ENCODE data around the gene SYMPK. TPM values are rescaled to one million over a fixed set of nuclear protein-coding genes. Genes with fewer than 3 reads are reported as not detected.

The SYMPK gene
- total RNA-seq, result 10 to 100 TPM; 31.0 to 89.0 (median 57.4) TPM

DNA sequence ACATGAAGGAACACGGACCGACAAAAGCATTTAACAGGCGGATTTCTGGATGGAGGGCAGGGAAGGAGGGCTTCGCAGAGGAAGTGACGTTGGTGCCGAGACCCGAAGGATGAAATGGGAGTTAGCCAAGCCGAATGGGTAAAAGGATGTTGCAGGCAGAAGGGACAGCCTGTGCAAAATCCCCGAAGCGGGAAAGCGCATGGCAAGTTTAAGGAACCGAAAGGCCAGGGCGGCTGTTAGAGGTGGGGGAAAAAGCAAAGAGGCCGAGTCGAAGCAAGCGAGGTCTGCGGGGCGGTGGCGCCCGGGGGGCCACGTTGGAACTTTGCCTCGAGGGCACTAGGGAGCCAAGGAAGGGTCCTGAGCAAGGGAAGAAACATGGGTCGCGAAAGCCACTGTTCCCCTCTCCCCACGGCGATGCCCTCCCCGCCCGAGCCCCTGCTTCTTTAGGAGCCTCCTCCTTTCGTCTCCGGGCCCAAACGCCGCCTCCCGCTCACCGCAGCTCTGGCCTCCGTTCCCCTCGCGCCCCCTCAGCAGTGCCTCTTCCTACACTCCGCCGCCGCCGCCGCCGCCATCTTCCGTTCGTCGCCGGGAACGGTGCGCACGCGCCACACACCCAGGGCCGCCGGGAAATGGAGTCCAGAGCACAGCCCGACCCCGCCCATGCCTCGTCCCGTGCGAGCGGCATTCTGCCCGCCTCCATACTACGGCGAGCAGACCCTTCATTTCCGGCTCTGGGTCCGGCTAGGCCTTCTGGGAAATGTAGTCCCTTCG lies at the start of gene SYMPK:
SYMPK (minus strand) TSS at position 584 of the 771 bp plus-strand sequence. CDS start 8,652 bp downstream, outside the sequence.
- TF ChIP-seq, protein P1, sequence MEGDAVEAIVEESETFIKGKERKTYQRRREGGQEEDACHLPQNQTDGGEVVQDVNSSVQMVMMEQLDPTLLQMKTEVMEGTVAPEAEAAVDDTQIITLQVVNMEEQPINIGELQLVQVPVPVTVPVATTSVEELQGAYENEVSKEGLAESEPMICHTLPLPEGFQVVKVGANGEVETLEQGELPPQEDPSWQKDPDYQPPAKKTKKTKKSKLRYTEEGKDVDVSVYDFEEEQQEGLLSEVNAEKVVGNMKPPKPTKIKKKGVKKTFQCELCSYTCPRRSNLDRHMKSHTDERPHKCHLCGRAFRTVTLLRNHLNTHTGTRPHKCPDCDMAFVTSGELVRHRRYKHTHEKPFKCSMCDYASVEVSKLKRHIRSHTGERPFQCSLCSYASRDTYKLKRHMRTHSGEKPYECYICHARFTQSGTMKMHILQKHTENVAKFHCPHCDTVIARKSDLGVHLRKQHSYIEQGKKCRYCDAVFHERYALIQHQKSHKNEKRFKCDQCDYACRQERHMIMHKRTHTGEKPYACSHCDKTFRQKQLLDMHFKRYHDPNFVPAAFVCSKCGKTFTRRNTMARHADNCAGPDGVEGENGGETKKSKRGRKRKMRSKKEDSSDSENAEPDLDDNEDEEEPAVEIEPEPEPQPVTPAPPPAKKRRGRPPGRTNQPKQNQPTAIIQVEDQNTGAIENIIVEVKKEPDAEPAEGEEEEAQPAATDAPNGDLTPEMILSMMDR (IDR thresholded peaks at IDR 0.05), result peak in 1 of 5 experiments; percentile 29
- peak; percentile 37 to 83 for TF ChIP-seq POLR2A (IDR thresholded peaks at IDR 0.05)
- TF ChIP-seq EP300 (IDR thresholded peaks at IDR 0.05), result peak; percentile 90 to 98
- H3K27me3 ChIP-seq, result peaks cover 2 to 31% of the 10 kb centered on the region in 2 donors
- WGBS, 2 donors, result 0 to 1% methylated on average over 58 to 60 of the region's 65 CpGs
- peak within 1 kb of the TSS; percentile 75 to 97 (median 94) for H3K4me3 ChIP-seq
- H3K36me3 ChIP-seq, result peaks cover 0 to 30% (median 12%) of the 10 kb centered on the region in 3 donors
- peak; percentile 96 to 98 for DNase-seq (ENCODE audit: low spot score in 2 of 2)
- peak within 1 kb of the TSS; percentile 88 to 97 (median 92) for H3K27ac ChIP-seq
- H3K9me3 ChIP-seq, result no peaks in the 10 kb centered on the region
- peaks cover 0 to 34% (median 21%) of the 10 kb centered on the region in 4 donors for H3K4me1 ChIP-seq

DNA sequence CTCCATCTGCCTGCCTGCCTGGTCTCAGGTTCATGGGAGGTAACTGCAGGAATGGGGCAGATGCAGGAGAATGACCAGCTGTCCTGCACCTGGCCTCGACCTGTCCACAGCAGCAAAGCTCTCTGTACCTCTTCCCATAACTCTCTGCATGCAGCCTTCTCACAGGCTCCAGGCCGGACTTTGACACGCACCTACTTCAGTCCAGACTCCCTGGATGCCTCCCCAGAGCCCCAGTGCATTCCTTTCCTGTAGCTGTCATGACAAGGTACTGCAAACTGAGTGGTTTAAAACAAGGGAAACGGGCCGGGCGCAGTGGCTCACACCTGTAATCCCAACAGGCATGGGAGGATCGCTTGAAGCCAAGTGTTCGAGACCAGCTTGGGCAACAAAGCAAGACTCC lies 48.3 kb upstream of the SYMPK start:
- peaks cover 0 to 16% of the 10 kb centered on the region in 2 donors for H3K27me3 ChIP-seq
- TF ChIP-seq EP300 (IDR thresholded peaks at IDR 0.05) (no peak), POLR2A (IDR thresholded peaks at IDR 0.05) (no peak)
- TF ChIP-seq, protein P1 (IDR thresholded peaks at IDR 0.05), result no peak

DNA sequence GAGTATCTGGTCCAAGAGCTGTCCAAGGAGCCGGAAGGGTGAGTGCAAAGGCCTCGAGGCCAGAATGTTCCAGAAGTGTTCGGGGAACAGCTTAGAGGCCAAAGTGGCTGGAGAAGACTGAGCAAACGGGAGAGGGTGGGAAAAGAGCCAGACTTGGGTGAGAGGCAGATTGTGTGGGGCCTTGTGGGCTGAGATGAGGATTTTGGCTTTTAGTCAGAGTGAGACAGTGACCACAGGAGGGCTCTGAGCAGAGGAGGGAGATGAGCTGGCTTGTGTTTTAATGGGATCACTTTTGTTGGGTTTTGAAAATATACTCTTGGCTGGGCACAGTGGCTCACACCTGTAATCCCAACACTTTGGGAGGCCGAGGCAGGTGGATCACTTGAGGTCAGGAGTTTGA lies 46.0 kb upstream of the SYMPK start:
- no peaks in the 10 kb centered on the region for H3K36me3 ChIP-seq
- no peaks in the 10 kb centered on the region for H3K9me3 ChIP-seq
- no peaks in the 10 kb centered on the region for H3K4me1 ChIP-seq
- no peak for DNase-seq (ENCODE audit: low spot score in 2 of 2)
- WGBS, 2 donors, result 66 to 67% methylated on average over 5 of the region's 5 CpGs
- peaks cover 0 to 7% of the 10 kb centered on the region in 2 donors for H3K27me3 ChIP-seq
- TF ChIP-seq POLR2A (IDR thresholded peaks at IDR 0.05), result no peak
- TF ChIP-seq EP300 (IDR thresholded peaks at IDR 0.05), result no peak
- TF ChIP-seq, protein P1 (IDR thresholded peaks at IDR 0.05), result no peak
- H3K27ac ChIP-seq, result no peak overlapping the region
- no peak overlapping the region for H3K4me3 ChIP-seq

More for the DNA sequence above, 48.3 kb upstream of the SYMPK start:
- 78 to 81% methylated on average over 8 of the region's 8 CpGs for WGBS, 2 donors
- Histone ChIP-seq H3K27ac (no peak overlapping the region), H3K4me3 (no peak overlapping the region), H3K9me3 (no peaks in the 10 kb centered on the region), H3K4me1 (no peaks in the 10 kb centered on the region), H3K36me3 (no peaks in the 10 kb centered on the region)
- no peak for DNase-seq (ENCODE audit: low spot score in 2 of 2)

DNA sequence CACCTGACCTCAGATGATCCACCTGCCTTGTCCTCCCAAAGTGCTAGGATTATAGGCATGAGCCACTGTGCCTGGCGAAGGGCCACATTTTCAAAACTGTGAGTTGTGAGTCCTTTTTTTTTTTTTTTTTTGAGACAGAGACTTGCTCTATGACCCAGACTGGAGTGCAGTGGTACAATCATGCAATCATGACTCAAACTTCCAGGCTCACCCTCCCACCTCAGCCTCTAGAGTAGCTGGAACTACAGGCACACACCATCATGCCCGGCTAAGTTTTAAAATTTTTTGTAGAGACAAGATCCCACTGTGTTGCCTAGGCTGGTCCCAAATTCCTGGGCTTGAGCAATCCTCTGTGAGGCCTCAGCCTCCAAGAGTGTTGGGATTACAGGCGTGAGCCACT lies 43.3 kb upstream of the SYMPK start:
- WGBS, 2 donors, result 91 to 92% methylated on average over 3 of the region's 3 CpGs
- DNase-seq (ENCODE audit: low spot score in 2 of 2), result no peak
- Histone ChIP-seq H3K36me3 (no peaks in the 10 kb centered on the region), H3K4me1 (peaks cover 0 to 13% (median 3%) of the 10 kb centered on the region in 4 donors), H3K9me3 (no peaks in the 10 kb centered on the region), H3K27me3 (no peaks in the 10 kb centered on the region), H3K4me3 (no peak overlapping the region), H3K27ac (no peak overlapping the region)
- TF ChIP-seq, protein P1 (IDR thresholded peaks at IDR 0.05), result no peak
- no peak for TF ChIP-seq EP300 (IDR thresholded peaks at IDR 0.05)

DNA sequence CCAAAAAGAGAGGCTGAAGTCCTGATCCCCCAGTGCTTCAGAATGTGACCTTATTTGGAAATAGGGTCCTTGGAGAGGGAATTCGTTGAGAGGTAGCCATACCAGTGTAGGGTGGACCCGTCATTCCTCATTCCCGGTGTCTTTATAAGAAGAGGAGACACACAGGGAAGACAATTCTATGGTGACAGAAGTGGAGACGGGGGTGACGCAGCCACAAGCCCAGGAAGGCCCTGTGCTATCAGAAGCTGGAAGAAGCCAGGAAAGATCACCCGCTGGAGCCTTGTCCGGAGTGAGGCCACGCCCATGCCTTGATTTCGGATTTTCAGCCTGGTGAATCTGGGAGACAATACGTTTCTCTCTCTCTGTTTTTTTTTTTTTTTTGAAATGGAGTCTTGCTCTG lies 42.1 kb upstream of the SYMPK start:
- H3K4me1 ChIP-seq, result peaks cover 0 to 24% (median 11%) of the 10 kb centered on the region in 4 donors
- no peak overlapping the region for H3K4me3 ChIP-seq
- no peaks in the 10 kb centered on the region for H3K27me3 ChIP-seq
- H3K36me3 ChIP-seq, result peaks cover 0 to 1% (median 0%) of the 10 kb centered on the region in 3 donors
- no peak overlapping the region for H3K27ac ChIP-seq
- DNase-seq (ENCODE audit: low spot score in 2 of 2), result no peak
- 79 to 83% methylated on average over 10 of the region's 10 CpGs for whole genome bisulfite sequencing, 2 donors
- H3K9me3 ChIP-seq, result no peaks in the 10 kb centered on the region
- TF ChIP-seq, protein P1 (IDR thresholded peaks at IDR 0.05), result no peak
- no peak for TF ChIP-seq EP300 (IDR thresholded peaks at IDR 0.05)
- TF ChIP-seq POLR2A (IDR thresholded peaks at IDR 0.05), result no peak
